HepG2 (cell line): ENCODE data around the gene C4orf54. TPM values are rescaled to one million over a fixed set of nuclear protein-coding genes. Genes with fewer than 3 reads are reported as not detected.

Experiments
- ATAC-seq: fragments of 200-7000 bp; cut with Tn5 transposase; 3 replicates; pipeline ENCODE4 v1.9.1; 2020; ENCODE audit warnings: mild to moderate bottlenecking, moderate library complexity
- BruUV-seq: library from RNA; stranded (reverse); fragments of 400-500 nt; replicated peaks from 2 replicates; lab custom pipeline; 2021; lab: Mats Ljungman, UMichigan
- CTCF ChIA-PET: fragments of 300-600 bp; formaldehyde crosslinking; extraction: SDS; loops from one replicate; lab custom pipeline; 2021; ENCODE audit warnings: low total read pairs, inconsistent platforms, low intra/inter-chr PET ratio; lab: Yijun Ruan, JAX
- POLR2A ChIA-PET: fragments of 350-600 bp; sonication (Branson Sonifier 250); formaldehyde crosslinking; loops from one replicate; lab custom pipeline; 2020; ENCODE audit warnings: antibody characterized with exemption, inconsistent platforms; lab: Yijun Ruan, JAX
- DNase-seq: peaks from one replicate; pipeline ENCODE4 v3.0.0-alpha.2; 2015; ENCODE audit warnings: low spot score
- FAIRE-seq: peaks from 3 replicates; lab custom pipeline; 2011; peaks lifted over from hg19 to GRCh38; lab: Jason Lieb, UNC
- H2AFZ ChIP-seq: one replicate; pipeline ENCODE4 v1.6.1; 2011; ENCODE audit warnings: low read length, inconsistent platforms
- H3K27ac ChIP-seq: fragments of 300-600 bp; 3 replicates; pipeline ENCODE4 v1.8.0; 2011; ENCODE audit warnings: mixed run types, mild to moderate bottlenecking, mixed read lengths, low read length, inconsistent platforms; ENCODE audit not compliant: insufficient read depth; ENCODE audit errors: extremely low read length
- H3K27me3 ChIP-seq, 2 experiments: fragments of 200-600 bp in 1 of 2; 2 replicates in 1 of 2; 3 replicates in 1 of 2; pipeline versions ENCODE4 v1.6.0 to v1.8.0; 2011; ENCODE audit warnings: low read length in 2 of 2, mild to moderate bottlenecking in 2 of 2, moderate library complexity in 2 of 2, inconsistent platforms in 1 of 2; ENCODE audit not compliant: insufficient read depth in 2 of 2, control insufficient read depth in 1 of 2
- H3K36me3 ChIP-seq, 2 experiments: fragments of 200-600 bp in 1 of 2; replicated peaks in 1 of 2; 2 replicates in 1 of 2; 3 replicates in 1 of 2; pipeline versions ENCODE4 v1.5.1 to v1.8.0; 2011; ENCODE audit warnings: low read length in 2 of 2, inconsistent platforms in 1 of 2; ENCODE audit not compliant: insufficient read depth in 2 of 2, control insufficient read depth in 1 of 2
- H3K4me1 ChIP-seq: 2 replicates; pipeline ENCODE4 v1.5.1; 2012; ENCODE audit warnings: low read length, inconsistent platforms; ENCODE audit not compliant: insufficient read depth
- H3K4me2 ChIP-seq: 2 replicates; pipeline ENCODE4 v1.6.0; 2011; ENCODE audit warnings: low read depth, low read length, inconsistent platforms
- H3K4me3 ChIP-seq, 3 experiments: fragments of 200-600 bp in 1 of 3; sonication (generic), shearing (Covaris generic) in 1 of 3; replicated peaks in 1 of 3; 2 replicates each; pipeline ENCODE4 v1.5.1; 2011 to 2016; ENCODE audit warnings: low read length in 3 of 3, inconsistent platforms in 2 of 3, low read depth in 2 of 3, mild to moderate bottlenecking in 2 of 3, control low read depth in 1 of 3, mixed read lengths in 1 of 3; ENCODE audit not compliant: insufficient read depth in 1 of 3
- H3K79me2 ChIP-seq: one replicate; pipeline ENCODE4 v1.6.1; 2011; ENCODE audit warnings: low read length, inconsistent platforms; ENCODE audit not compliant: insufficient read depth
- H3K9ac ChIP-seq: 2 replicates; pipeline ENCODE4 v1.6.0; 2011; ENCODE audit warnings: mild to moderate bottlenecking, low read depth, low read length, inconsistent platforms; ENCODE audit not compliant: insufficient read depth
- H3K9me3 ChIP-seq: 2 replicates; pipeline ENCODE4 v1.5.1; 2012; ENCODE audit warnings: mild to moderate bottlenecking, low read length
- H4K20me1 ChIP-seq: 2 replicates; pipeline ENCODE4 v1.6.0; 2011; ENCODE audit warnings: inconsistent platforms, mild to moderate bottlenecking, low read length, moderate library complexity; ENCODE audit not compliant: insufficient read depth
- FOXO1 ChIP-seq: sonication (generic); formaldehyde crosslinking; IDR thresholded peaks from 2 replicates; pipeline ENCODE4 v1.4.0; 2020; ENCODE audit warnings: missing genetic modification reagents
- HDAC1 ChIP-seq: sonication (generic); formaldehyde crosslinking; IDR thresholded peaks from 2 replicates; pipeline ENCODE4 v1.5.1; 2020; ENCODE audit warnings: mild to moderate bottlenecking, missing genetic modification reagents
- HOXA5 ChIP-seq: sonication (generic); formaldehyde crosslinking; IDR thresholded peaks from 2 replicates; pipeline ENCODE4 v1.4.0; 2020; ENCODE audit warnings: missing genetic modification reagents
- PCBP1 ChIP-seq: fragments of 200-400 bp; formaldehyde crosslinking; IDR thresholded peaks from 2 replicates; pipeline ENCODE4 v1.6.1; 2017; ENCODE audit warnings: mild to moderate bottlenecking, low read depth, low read length, borderline replicate concordance
- ZFAT ChIP-seq: sonication (generic); formaldehyde crosslinking; conservative IDR thresholded peaks from 2 replicates; pipeline ENCODE4 v1.8.1; 2023; ENCODE audit warnings: missing genetic modification reagents, inconsistent platforms
- ZNF10 ChIP-seq: sonication (generic); formaldehyde crosslinking; IDR thresholded peaks from 2 replicates; pipeline ENCODE4 v1.4.0; 2020; ENCODE audit warnings: mild to moderate bottlenecking, low read depth, missing genetic modification reagents, borderline replicate concordance
- ZNF260 ChIP-seq: sonication (generic); formaldehyde crosslinking; IDR thresholded peaks from 2 replicates; pipeline ENCODE4 v1.4.0; 2020; ENCODE audit warnings: missing genetic modification reagents, low read depth, mild to moderate bottlenecking, borderline replicate concordance
- ZNF430 ChIP-seq: sonication (generic); formaldehyde crosslinking; IDR thresholded peaks from 2 replicates; pipeline ENCODE4 v1.9.0; 2021; ENCODE audit warnings: mild to moderate bottlenecking, missing genetic modification reagents
- WGBS: methylation state at CpG from one replicate; pipeline ENCODE4 v1.1.6; 2017; ENCODE audit warnings: low lambda C conversion rate; 5-methylcytosine and 5-hydroxymethylcytosine counted together
- in situ Hi-C: cut with HindIII; loops from 2 replicates; pipeline ENCODE4 v1.10.0; 2017; ENCODE audit warnings: low pct_unique_long_range_greater_than_20kb; ENCODE audit not compliant: extremely low pct_ligation_motif_present
- intact Hi-C: fragments of 100-400 bp; cut with micrococcal nuclease; formaldehyde crosslinking; loops from one replicate; pipeline ENCODE4 v1.10.0; 2022; ENCODE audit not compliant: unreplicated experiment
- polyA plus RNA-seq, 8 experiments: library from polyadenylated mRNA; depleted of rRNA in 3 of 8; stranded (reverse) in 7 of 8; unstranded in 1 of 8; fragments of >200 nt; fragmentation: Illumina TruSeq in 4 of 8; extraction: Trizol in 4 of 8; gene quantifications; 2 replicates each; pipeline versions ENCODE4 v1.2.1 to v1.2.3, GENCODE V29; 2011 to 2016; ENCODE audit warnings: low read depth in 4 of 8, missing spikeins in 1 of 8, mixed read lengths in 1 of 8; ENCODE audit not compliant: insufficient read depth in 1 of 8
- total RNA-seq, 5 experiments: library from RNA; depleted of rRNA; stranded (reverse); fragments of >200 nt; fragmentation: Illumina TruSeq; extraction: Trizol; gene quantifications; 2 replicates each; pipeline ENCODE4 v1.2.3, GENCODE V29; 2016; ENCODE audit warnings: low read depth in 1 of 5
- TF ChIP-seq, protein P1 (sequence below): sonication (generic); formaldehyde crosslinking; IDR thresholded peaks from 2 replicates; pipeline ENCODE4 v1.5.0; 2020; ENCODE audit warnings: missing genetic modification reagents, mild to moderate bottlenecking, borderline replicate concordance
- TF ChIP-seq, protein P2 (sequence below): sonication (generic); formaldehyde crosslinking; IDR thresholded peaks from 2 replicates; pipeline ENCODE4 v1.5.0; 2020; ENCODE audit warnings: mild to moderate bottlenecking, missing genetic modification reagents, moderate library complexity
- TF ChIP-seq, protein P3 (sequence below): sonication (generic); formaldehyde crosslinking; IDR thresholded peaks from 2 replicates; pipeline ENCODE4 v1.4.0; 2020; ENCODE audit warnings: missing genetic modification reagents; ENCODE audit errors: not compliant biosample characterization
- TF ChIP-seq, protein P4 (sequence below): sonication (generic); formaldehyde crosslinking; conservative IDR thresholded peaks from 2 replicates; pipeline ENCODE4 v1.8.0; 2022; ENCODE audit warnings: missing genetic modification reagents
- TF ChIP-seq, protein P5 (sequence below): IDR thresholded peaks from 2 replicates; pipeline ENCODE4 v1.4.0; 2020; ENCODE audit warnings: mild to moderate bottlenecking, missing genetic modification reagents

Gene C4orf54
- total and polyA plus RNA-seq, 2 of the 13 experiments (the other 11 are each of a cell fraction or from before 2014, with no cell fraction given): not detected

DNA sequence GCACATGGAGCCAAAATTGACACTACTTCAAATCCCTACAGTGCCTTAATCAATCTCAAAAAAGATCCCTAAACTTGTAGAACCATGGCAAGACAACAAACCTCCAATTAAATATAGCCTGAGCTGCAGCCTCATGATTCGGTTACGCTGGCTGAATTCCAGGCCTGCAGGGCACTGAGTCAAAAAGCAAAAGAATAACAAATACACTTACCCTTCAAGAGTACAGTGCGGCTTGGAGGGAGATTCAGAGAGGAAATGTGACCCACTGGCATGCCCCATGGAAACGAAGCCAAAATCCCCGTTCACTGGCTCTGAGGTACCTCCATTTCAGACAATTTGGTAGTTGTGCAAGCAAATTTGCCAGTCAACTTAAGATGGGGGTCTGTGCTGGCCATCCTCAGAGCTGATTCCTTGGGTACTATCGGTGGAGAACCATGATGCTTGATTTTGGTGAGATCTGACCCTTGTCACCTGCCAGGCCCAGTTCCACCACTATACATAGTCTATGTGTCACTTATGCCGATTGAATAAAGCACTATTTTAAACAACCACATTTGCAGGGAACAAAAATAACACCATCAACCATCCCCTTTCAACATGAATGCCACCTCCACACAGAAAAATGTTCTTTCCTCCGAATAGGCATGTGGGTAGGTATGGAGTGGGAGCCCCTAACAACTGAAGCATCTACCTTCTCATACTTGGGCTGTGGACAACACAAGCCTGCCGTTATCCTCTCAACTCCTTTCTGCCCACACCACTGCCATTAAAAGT lies 2.1 kb downstream of the C4orf54 start:
- Histone ChIP-seq H3K4me3 (no peak overlapping the region), H3K27me3 (peaks cover 1 to 27% of the 10 kb centered on the region in 2 experiments; a peak in 2 of 5 replicates), H3K36me3 (no peaks in the 10 kb centered on the region), H3K4me2 (no peak overlapping the region), H3K9me3 (no peaks in the 10 kb centered on the region), H3K27ac (no peak overlapping the region), H3K79me2 (no peaks in the 10 kb centered on the region), H4K20me1 (no peaks in the 10 kb centered on the region), H2AFZ (no peak overlapping the region), H3K9ac (no peak overlapping the region), H3K4me1 (no peaks in the 10 kb centered on the region)
- FAIRE-seq: no peak
- 21% methylated on average over 8 of the region's 9 CpGs for WGBS
- ChIA-PET POLR2A (no interaction called here), CTCF (no interaction called here)
- no peak for DNase-seq
- in situ Hi-C loops (no loop called here), intact Hi-C loops (no loop called here)
- BruUV-seq: no TSS peak
- no peak for ATAC-seq
- TF ChIP-seq HOXA5: no peak
- no peak for TF ChIP-seq ZNF260 (CRISPR knock-in tag)
- TF ChIP-seq, protein P1, sequence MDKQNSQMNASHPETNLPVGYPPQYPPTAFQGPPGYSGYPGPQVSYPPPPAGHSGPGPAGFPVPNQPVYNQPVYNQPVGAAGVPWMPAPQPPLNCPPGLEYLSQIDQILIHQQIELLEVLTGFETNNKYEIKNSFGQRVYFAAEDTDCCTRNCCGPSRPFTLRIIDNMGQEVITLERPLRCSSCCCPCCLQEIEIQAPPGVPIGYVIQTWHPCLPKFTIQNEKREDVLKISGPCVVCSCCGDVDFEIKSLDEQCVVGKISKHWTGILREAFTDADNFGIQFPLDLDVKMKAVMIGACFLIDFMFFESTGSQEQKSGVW: no peak
- TF ChIP-seq PCBP1: no peak
- TF ChIP-seq ZNF10 (CRISPR knock-in tag): no peak
- no peak for TF ChIP-seq ZFAT (CRISPR knock-in tag)
- TF ChIP-seq FOXO1 (CRISPR knock-in tag): no peak
- TF ChIP-seq ZNF430 (CRISPR knock-in tag): no peak
- TF ChIP-seq, protein P2, sequence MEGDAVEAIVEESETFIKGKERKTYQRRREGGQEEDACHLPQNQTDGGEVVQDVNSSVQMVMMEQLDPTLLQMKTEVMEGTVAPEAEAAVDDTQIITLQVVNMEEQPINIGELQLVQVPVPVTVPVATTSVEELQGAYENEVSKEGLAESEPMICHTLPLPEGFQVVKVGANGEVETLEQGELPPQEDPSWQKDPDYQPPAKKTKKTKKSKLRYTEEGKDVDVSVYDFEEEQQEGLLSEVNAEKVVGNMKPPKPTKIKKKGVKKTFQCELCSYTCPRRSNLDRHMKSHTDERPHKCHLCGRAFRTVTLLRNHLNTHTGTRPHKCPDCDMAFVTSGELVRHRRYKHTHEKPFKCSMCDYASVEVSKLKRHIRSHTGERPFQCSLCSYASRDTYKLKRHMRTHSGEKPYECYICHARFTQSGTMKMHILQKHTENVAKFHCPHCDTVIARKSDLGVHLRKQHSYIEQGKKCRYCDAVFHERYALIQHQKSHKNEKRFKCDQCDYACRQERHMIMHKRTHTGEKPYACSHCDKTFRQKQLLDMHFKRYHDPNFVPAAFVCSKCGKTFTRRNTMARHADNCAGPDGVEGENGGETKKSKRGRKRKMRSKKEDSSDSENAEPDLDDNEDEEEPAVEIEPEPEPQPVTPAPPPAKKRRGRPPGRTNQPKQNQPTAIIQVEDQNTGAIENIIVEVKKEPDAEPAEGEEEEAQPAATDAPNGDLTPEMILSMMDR: no peak
- TF ChIP-seq, protein P3, sequence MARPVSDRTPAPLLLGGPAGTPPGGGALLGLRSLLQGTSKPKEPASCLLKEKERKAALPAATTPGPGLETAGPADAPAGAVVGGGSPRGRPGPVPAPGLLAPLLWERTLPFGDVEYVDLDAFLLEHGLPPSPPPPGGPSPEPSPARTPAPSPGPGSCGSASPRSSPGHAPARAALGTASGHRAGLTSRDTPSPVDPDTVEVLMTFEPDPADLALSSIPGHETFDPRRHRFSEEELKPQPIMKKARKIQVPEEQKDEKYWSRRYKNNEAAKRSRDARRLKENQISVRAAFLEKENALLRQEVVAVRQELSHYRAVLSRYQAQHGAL (CRISPR knock-in tag): no peak
- TF ChIP-seq, protein P4, sequence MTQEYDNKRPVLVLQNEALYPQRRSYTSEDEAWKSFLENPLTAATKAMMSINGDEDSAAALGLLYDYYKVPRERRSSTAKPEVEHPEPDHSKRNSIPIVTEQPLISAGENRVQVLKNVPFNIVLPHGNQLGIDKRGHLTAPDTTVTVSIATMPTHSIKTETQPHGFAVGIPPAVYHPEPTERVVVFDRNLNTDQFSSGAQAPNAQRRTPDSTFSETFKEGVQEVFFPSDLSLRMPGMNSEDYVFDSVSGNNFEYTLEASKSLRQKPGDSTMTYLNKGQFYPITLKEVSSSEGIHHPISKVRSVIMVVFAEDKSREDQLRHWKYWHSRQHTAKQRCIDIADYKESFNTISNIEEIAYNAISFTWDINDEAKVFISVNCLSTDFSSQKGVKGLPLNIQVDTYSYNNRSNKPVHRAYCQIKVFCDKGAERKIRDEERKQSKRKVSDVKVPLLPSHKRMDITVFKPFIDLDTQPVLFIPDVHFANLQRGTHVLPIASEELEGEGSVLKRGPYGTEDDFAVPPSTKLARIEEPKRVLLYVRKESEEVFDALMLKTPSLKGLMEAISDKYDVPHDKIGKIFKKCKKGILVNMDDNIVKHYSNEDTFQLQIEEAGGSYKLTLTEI: no peak
- TF ChIP-seq HDAC1 (CRISPR knock-in tag): no peak
- TF ChIP-seq, protein P5, sequence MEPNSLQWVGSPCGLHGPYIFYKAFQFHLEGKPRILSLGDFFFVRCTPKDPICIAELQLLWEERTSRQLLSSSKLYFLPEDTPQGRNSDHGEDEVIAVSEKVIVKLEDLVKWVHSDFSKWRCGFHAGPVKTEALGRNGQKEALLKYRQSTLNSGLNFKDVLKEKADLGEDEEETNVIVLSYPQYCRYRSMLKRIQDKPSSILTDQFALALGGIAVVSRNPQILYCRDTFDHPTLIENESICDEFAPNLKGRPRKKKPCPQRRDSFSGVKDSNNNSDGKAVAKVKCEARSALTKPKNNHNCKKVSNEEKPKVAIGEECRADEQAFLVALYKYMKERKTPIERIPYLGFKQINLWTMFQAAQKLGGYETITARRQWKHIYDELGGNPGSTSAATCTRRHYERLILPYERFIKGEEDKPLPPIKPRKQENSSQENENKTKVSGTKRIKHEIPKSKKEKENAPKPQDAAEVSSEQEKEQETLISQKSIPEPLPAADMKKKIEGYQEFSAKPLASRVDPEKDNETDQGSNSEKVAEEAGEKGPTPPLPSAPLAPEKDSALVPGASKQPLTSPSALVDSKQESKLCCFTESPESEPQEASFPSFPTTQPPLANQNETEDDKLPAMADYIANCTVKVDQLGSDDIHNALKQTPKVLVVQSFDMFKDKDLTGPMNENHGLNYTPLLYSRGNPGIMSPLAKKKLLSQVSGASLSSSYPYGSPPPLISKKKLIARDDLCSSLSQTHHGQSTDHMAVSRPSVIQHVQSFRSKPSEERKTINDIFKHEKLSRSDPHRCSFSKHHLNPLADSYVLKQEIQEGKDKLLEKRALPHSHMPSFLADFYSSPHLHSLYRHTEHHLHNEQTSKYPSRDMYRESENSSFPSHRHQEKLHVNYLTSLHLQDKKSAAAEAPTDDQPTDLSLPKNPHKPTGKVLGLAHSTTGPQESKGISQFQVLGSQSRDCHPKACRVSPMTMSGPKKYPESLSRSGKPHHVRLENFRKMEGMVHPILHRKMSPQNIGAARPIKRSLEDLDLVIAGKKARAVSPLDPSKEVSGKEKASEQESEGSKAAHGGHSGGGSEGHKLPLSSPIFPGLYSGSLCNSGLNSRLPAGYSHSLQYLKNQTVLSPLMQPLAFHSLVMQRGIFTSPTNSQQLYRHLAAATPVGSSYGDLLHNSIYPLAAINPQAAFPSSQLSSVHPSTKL: no peak
